Testis (tissue), 2 donors: ENCODE measurements around the gene SGK2.

Experiments
- POLR2A ChIP-seq: fragments of 450-650 bp; IDR thresholded peaks from one replicate; pipeline ENCODE4 v1.6.1; 2017; ENCODE audit warnings: antibody characterized with exemption, mild to moderate bottlenecking, moderate library complexity
- TF ChIP-seq, protein P1 (sequence below), 3 experiments: fragments of 450-650 bp in 2 of 3; fragments of 200-600 bp in 1 of 3; sonication (generic) in 1 of 3; IDR thresholded peaks; one replicate each; pipeline ENCODE4 v1.5.1; 2016 to 2019; ENCODE audit warnings: antibody characterized with exemption in 3 of 3, mild to moderate bottlenecking in 2 of 3, moderate library complexity in 1 of 3

DNA sequence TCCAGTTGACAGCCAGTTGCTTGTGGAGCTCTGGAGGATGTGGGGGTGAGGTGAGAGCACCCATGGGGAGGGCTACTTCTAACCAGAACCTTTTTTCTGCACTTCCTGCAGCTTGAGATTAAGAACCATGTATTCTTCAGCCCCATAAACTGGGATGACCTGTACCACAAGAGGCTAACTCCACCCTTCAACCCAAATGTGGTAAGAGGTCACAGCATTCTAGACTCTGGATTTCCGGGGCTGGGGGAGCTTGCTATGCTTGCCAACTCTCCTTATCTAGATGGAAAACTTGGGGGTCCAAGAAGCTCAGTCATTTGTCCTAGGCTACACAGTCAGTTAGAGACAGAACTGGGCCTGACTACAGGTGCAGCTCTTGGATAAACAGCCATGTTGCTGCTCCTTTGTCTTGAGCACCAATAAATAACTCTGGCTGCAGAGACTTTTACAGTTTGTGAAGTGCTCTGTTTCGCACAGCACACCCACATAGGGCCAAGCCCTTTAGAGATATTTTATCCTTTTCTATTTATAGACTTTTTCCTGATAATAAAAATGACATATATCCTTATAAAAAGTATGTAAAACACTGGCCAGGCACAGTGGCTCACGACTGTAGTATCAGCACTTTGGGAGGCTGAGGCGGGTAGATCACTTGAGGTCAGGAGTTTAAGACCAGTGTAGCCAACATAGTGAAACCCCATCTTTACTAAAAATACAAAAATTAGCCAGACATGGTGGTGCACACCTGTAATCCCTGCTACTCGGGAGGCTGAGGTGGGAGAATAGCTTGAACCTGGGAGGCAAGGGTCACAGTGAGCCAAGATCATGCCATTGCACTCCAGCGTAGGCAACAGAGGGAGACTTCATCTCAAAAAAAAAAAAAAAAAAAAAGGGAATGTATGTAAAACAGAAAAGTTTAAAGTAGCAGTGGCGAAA is 21.3 kb downstream of the SGK2 start:
- no peak for TF ChIP-seq POLR2A
- TF ChIP-seq, protein P1, sequence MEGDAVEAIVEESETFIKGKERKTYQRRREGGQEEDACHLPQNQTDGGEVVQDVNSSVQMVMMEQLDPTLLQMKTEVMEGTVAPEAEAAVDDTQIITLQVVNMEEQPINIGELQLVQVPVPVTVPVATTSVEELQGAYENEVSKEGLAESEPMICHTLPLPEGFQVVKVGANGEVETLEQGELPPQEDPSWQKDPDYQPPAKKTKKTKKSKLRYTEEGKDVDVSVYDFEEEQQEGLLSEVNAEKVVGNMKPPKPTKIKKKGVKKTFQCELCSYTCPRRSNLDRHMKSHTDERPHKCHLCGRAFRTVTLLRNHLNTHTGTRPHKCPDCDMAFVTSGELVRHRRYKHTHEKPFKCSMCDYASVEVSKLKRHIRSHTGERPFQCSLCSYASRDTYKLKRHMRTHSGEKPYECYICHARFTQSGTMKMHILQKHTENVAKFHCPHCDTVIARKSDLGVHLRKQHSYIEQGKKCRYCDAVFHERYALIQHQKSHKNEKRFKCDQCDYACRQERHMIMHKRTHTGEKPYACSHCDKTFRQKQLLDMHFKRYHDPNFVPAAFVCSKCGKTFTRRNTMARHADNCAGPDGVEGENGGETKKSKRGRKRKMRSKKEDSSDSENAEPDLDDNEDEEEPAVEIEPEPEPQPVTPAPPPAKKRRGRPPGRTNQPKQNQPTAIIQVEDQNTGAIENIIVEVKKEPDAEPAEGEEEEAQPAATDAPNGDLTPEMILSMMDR (IDR thresholded peaks at IDR 0.05), result no peak
